Gastrocnemius medialis (tissue), 4 donors: ENCODE data around the gene PCSK6.

ENCODE experiments used
- POLR2A ChIP-seq, 2 donors: fragments of 450-650 bp; IDR thresholded peaks; one replicate each; pipeline ENCODE4 v1.6.1; 2017; ENCODE audit warnings: antibody characterized with exemption in 2 of 2, mild to moderate bottlenecking in 2 of 2, moderate library complexity in 2 of 2
- TF ChIP-seq, protein P1 (sequence below), 5 experiments: fragments of 450-650 bp in 3 of 5; fragments of 200-600 bp in 2 of 5; sonication (generic) in 2 of 5; IDR thresholded peaks in 4 of 5; conservative IDR thresholded peaks in 1 of 5; 1 replicate in 4 of 5; 2 replicates in 1 of 5; pipeline ENCODE4 v1.5.1; 2016 to 2019; ENCODE audit warnings: antibody characterized with exemption in 5 of 5, mild to moderate bottlenecking in 3 of 5, moderate library complexity in 3 of 5

DNA sequence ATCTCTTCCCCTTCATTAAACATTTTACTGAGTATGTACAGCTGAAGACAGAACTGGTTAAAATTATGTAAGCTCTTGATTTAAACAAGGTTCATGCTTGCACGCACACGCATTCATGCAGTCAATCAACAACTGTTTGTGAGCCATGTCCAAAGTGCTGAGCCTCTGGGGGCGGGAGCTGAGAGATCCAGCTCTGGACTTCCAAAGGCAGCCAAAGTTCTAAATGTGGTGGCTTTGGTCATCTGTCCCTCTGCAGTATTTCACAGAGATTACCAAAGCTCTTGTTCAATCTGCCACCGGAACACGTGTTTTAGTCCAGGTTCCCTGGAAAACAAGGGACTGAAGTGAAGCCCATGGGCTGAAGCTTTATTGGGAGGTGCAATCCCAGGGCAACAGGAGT lies 142.1 kb downstream of the PCSK6 start:
- TF ChIP-seq, protein P1, sequence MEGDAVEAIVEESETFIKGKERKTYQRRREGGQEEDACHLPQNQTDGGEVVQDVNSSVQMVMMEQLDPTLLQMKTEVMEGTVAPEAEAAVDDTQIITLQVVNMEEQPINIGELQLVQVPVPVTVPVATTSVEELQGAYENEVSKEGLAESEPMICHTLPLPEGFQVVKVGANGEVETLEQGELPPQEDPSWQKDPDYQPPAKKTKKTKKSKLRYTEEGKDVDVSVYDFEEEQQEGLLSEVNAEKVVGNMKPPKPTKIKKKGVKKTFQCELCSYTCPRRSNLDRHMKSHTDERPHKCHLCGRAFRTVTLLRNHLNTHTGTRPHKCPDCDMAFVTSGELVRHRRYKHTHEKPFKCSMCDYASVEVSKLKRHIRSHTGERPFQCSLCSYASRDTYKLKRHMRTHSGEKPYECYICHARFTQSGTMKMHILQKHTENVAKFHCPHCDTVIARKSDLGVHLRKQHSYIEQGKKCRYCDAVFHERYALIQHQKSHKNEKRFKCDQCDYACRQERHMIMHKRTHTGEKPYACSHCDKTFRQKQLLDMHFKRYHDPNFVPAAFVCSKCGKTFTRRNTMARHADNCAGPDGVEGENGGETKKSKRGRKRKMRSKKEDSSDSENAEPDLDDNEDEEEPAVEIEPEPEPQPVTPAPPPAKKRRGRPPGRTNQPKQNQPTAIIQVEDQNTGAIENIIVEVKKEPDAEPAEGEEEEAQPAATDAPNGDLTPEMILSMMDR (IDR thresholded peaks at IDR 0.05 in 4 of 5, conservative IDR thresholded peaks at IDR 0.05 in 1 of 5) = no peak
- no peak for TF ChIP-seq POLR2A (IDR thresholded peaks at IDR 0.05)
